HG02970 (cell line): ENCODE measurements around the gene SELENON.
A peak's percentile ranks its signal among the peaks of the same experiment; 100 is the strongest.

Experiments
- ATAC-seq: cut with Tn5 transposase; IDR thresholded peaks from one replicate; pipeline ENCODE4 v1.9.1; 2021; ENCODE audit warnings: mild to moderate bottlenecking, moderate library complexity, moderate number of reproducible peaks; ENCODE audit not compliant: unreplicated experiment, low FRiP score

Gene SELENON

DNA sequence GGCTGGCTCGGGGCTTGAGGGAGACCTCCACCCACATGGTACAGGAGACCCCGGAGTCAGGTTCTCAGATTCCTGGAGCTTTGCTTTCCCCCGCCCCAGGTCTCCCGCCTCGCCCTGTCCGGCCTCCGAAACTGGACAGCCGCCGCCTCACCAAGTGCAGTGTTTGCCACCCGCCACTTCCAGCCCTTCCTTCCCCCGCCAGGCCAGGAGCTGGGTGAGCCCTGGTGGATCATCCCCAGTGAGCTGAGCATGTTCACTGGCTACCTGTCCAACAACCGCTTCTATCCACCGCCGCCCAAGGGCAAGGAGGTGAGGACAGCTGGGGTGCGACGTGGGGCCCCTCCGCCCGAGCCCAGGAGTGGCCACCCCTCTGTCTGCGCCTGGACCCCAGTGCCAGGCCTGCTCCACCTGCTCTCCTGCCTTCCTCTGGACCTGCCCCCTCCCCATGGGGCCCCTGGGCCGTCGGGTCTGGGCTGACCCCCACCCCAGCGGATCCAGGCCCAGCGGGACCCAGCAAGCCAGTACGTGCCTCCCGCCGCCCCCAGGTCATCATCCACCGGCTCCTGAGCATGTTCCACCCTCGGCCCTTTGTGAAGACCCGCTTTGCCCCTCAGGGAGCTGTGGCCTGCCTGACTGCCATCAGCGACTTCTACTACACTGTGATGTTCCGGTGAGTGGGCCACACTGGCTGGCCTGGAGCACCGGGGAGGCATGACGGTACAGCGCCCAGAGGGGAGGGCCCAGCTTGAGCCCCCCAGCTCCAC, 8.7 kb downstream of the SELENON start:
- ATAC-seq: no peak

DNA sequence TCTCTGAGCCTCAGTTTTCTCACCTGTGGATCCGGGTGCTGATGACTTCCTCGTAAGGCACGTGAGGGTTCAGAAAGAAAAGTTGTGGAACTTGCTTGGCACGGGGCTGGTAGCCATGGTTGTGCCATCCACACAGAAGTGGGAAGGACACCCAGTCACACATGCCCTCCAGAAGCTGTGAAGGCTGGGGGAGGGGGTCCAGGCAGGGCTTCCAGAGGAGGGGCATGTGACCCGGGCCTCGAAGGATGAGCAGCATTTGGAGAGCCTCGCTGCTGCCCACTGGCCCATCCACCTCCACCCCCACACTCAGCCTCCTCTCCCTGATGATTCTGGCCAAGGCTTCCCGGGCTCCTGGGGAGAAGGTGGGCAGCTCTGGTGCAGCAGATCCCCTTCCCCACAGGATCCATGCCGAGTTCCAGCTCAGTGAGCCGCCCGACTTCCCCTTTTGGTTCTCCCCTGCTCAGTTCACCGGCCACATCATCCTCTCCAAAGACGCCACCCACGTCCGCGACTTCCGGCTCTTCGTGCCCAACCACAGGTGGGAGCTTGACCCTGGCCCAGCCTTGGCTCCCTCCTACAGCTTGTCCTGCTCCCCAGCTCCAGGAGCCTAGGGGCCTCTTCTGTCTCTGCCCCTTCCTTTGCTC, 9.4 kb downstream of the SELENON start:
- no peak for ATAC-seq

DNA sequence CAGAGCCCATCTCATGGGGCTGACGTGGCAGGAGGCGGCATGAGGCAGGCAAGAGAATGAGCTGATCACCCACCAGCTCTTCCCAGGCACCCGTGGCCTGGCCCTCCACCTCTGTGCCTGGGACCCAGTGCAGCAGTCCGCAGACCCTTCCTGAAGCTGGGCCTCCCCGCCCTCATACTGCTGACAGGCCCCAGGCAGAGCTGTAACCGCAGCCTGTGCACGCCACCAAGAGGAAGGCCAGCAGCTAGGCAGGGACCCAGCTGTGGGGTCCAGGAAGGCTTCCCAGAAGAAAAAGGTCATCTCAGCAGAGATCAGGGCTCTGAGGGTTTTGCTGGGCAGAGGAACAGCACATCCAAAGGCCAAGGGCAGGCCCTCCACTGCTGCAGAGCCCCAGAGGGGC, 9.9 kb downstream of the SELENON start:
- no peak for ATAC-seq

DNA sequence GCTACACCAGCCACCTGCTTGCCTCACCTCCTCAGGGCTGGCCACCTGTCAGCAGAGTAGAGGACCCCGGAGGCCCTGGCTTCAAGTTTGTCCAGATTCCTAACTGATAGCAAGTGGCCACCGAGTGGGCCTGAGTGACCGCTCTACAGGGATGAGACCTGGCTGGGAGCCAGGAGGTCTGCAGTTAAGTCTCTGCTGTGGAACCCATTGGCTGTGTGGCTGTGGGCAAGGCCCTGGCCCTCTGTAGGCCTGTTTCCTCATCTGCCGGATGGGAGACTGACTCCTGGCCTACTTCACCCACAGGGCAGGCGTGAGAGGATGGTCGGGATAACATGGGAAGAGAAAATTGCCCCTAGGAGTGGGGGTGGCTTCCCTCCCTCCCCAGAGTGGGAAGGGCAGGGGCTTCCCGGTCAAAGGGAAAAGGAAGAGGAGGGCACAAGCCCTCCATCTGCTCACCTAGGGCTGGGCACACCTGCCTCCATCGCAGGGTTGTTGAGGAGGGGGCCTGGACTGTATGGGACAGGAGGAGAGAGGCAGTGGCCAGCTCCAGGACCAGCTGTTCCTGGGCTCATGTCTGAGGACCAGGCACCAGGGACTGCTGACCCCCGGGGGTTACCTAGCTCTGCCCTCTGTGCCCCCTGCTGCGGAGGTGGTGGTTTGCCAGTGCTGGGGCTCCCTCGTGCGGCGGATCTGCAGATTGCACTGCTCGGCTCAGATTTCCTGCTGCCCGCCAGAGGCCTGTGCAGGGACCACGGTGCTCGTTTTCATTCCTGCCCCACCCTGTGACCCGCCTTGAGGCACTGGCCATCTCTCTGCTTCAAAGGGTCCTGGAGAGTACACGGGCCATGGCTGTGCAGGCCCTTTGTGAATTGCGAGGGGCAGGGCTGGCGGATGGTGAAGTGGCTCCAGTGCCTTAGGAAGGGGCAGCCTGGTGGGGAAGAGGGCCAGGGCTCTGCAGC, 10.6 kb downstream of the SELENON start:
- ATAC-seq: no peak

DNA sequence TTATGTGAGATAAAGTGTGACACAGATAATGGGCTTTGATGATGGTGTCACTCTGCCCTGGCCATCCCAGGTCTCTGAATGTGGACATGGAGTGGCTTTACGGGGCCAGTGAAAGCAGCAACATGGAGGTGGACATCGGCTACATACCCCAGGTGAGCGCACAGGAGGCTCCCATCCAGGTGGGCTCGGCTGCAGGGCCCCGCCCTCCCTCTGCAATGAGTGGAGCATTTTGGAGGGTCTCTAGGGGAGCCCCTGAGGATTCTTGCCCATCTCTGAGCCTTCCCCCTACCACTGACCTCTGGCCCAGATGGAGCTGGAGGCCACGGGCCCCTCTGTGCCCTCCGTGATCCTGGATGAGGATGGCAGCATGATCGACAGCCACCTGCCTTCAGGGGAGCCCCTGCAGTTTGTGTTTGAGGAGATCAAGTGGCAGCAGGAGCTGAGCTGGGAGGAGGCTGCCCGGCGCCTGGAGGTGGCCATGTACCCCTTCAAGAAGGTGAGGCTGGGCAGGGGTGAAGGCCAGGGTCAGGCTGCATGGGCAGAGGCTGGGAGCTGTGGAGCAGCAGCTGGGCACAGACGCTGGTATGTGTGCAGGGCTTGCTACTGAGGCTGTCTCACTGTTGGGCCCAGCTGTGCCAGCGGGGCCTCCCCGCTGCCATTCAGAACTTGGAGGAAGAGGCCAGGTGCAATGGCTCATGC, 11.5 kb downstream of the SELENON start:
- no peak for ATAC-seq

DNA sequence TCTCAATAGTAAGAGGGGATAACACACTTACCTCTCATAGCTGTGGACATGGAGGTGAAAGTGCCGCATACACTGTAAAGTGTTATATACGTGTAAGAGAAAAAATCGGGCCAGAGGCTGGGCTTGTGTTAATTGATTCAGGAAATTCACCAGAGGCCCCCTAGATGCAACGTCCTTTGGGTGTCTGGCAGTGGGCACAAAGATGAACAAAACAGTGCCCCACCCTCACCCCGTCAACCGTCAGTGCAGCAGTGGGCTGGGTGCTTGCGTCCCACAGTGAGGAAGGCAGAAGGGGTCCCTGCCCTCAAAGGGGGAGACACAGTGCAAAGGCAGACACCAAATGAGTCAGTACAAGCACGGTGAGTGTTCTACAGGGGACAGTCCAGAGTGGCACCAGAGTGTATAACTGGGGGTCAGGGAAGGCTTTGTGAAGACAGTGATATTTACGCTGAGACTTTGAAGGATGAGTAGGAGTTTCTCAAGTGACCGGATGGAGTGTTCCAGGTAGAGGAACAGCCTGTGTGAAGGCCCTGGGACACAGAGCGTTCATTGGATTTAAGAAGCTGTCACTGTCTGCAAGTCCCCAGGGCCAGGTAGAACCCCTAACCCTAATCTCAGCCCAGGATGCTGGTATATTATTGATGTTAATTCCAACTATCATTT, 13.2 kb downstream of the SELENON start:
- no peak for ATAC-seq

DNA sequence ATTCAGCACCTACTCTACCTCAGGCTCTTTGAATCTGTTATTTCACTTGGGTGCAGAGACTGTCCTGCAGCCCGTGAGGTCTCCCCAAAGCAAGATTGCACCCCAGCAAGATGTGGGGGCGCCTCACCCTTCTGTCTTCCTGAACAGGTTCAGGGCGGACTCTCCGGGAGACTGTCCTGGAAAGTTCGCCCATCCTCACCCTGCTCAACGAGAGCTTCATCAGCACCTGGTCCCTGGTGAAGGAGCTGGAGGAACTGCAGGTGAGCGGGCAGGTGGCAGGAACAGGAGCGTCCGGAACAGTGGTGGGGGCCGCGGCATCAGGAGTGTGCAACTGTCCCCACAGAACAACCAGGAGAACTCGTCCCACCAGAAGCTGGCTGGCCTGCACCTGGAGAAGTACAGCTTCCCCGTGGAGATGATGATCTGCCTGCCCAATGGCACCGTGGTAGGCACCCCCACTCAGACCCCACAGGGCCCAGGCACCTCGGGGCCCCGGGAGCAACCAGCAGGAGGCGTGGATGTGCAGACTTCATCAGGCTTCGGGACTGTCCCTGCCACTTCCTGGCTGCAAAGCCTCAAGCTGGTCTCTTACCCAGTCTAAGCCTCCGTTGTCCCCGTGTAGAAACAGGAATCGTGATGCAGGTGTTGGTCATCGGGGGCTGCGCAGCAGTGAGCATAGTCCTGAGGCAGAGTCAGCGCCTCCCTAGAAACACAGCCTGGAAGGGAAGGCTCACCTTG, 13.9 kb downstream of the SELENON start:
- ATAC-seq: no peak

DNA sequence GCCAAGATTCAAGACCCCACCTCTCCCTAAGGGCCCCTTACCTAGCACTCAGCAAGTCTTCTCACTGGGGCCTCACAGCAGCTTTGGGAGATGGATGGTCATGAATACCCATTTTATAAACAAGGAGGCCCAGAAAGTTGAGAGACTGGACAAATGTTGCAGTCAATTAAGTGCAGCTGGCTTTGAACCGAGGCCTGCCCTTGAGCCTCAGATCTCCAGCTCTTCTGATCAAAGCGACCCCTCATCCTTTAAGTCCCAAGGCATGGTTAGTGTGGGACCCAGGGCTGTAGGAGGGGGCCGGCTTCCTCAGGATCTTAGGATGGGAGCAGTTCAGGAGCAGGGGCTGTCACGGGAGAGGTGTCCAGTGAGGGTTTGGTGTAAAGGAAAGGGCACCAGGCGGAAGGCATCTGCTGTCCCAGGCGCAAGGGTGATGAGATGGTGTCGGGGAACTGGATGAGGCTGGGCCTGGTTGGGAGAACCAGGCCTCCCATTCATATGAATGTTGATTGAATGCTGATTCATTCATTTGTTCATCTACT, 14.6 kb downstream of the SELENON start:
- ATAC-seq: no peak

DNA sequence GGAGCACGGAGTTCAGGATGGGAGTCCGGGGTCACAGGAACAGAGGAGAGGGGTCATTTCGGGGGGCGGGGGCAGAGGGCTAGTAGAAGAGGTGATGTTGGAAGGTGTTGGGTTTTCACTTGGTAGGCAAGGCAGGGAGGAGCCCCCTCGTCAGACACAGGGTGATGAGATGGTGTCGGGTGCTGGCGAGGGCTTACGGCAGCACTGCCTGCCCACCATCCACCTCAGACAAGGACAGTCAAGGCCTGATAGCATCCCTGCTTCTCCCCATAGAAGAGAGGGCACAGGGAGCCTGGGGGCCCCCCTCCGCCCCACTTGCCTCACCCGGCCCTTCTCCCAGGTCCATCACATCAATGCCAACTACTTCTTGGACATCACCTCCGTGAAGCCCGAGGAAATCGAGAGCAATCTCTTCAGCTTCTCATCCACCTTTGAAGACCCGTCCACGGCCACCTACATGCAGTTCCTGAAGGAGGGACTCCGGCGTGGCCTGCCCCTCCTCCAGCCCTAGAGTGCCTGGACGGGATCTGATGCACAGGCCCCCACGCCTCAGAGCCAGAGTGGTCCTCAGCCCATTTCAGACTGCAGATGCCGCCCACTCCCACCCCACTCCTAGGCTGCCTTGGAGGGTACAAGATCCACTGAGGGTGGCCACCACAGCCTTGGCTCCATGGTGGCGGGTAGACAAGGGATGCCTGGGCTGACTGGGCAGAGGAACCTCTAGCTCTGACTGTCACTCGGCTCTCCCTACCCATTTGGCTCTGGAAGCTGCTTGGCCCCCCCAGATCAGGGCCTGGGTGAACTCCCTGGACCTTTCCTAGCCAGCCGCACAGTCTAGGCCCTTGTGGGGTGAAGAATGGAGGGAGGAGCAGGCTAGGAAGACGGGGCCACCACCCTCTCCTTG, 15.5 kb downstream of the SELENON start:
- no peak for ATAC-seq

DNA sequence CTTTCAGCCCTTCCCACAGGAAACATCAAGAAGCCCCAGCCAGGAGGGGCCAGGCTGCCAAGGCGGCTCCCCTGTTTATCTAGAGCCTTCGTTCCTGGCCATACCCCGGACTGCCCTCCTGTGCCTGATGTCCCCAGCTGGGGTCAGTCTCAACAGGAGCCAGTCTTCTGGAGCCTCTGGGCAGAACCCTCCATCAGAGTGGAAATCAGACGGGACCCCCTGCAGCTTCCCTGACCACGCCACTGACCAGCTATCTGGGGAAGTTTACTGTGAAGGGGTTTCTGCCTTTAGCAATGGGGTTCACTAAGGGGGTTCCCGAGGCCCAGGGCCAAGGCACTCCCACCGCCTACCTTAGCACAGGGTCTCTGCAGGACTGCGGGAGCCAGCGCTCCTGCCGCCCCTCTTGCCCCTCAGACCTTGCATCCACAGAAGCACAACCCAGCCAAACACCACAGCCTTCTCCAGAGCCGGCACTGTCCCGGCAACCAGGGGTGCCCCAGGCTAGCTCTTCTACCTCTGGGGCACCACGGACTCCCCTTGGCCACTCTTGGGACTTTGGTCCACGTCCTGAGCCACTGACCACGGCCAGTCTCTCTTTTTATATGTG, 16.2 kb downstream of the SELENON start:
- ATAC-seq: no peak

DNA sequence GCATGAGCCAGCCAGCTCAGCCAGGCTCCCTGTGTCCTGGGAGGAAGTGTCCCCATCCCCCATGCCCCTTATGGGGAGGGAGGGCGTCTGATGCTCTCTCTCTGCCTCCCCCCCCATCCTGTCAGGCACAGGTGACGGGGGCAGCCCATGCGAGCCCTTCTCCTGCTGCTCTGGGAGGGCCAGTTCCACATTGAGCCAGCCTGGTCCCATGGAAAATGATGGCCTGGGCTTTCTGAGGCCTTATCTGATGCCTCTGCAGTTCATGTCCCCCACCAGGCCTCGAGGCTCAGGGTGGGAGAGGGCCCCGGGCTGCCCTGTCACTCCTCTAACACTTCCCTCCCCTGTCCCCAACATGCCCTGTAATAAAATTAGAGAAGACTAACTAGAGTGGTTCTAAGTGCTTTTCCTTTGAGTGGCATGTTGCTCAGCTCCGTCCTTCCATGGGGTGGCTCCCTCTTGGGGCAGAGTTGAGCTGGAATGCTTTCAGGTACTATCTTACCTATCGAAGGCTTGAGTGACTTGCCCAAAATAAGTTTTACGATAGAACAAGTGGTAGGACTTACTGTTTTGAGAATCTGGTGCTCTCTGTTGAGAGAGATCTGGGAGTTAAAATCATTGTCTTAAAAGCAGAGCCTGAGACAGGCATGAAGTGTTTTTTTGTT, 18.0 kb downstream of the SELENON start:
- ATAC-seq: no peak

DNA sequence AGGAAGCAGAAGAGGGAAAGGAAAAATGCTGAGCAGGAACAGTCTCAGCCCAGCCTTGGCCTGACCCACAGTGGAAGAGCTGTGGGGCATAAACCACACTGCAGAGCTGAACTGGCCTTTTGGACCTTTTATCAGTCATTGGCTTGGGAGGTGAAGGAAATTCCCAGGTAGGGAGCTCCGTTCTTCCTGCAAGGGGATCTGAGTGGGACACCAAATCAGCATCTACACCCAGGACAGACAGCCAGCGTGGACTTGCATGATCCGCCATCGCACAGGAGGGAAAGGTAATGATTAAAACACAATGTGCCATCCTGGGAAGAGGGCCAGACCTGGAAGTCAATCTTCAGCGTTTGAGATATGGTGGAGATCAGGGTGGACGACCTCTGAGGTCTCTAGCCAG, 18.6 kb downstream of the SELENON start:
- ATAC-seq: no peak

DNA sequence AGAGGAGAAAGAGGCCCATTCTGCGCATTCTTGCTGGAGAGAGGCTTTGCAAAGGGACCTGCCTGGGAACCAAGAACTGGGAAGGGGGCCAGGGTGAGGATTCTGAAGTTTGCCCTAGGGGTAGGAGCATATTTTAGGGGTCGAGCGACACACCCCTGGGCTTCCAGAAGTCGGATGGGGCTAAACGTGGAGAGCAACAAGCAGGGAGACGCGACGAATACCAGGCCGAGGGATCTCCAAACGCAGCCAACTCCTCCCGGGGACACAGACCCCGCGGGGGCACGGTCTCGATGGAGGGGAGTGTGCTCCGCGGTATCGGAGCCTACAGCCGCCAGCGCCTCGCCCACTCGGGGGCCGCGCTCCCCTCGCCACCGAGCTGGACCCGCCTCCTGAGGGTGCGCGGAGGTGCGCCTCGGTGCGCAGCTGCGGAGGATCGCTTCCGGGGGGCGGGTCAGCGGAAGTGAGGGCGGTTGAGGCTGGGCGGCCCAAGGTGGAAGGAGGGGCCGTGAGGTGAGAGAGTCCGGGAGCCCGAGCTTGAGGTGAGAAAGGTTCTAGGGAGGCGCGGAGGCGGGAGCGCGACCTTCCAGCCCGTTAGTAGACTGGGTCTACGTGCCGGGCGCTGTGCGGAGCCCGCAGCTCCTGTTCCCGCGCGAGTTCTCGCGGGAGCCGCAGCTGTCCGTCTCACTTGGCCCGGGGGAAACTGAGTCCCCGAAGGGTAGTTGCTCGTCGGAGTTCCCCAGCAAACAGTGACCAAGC, 19.7 kb downstream of the SELENON start, which contains the start of gene MTFR1L:
MTFR1L (plus strand) TSS at position 464 of the 756 bp plus-strand sequence. CDS start 3,151 bp downstream, outside the sequence.
- ATAC-seq: peak; percentile 79

DNA sequence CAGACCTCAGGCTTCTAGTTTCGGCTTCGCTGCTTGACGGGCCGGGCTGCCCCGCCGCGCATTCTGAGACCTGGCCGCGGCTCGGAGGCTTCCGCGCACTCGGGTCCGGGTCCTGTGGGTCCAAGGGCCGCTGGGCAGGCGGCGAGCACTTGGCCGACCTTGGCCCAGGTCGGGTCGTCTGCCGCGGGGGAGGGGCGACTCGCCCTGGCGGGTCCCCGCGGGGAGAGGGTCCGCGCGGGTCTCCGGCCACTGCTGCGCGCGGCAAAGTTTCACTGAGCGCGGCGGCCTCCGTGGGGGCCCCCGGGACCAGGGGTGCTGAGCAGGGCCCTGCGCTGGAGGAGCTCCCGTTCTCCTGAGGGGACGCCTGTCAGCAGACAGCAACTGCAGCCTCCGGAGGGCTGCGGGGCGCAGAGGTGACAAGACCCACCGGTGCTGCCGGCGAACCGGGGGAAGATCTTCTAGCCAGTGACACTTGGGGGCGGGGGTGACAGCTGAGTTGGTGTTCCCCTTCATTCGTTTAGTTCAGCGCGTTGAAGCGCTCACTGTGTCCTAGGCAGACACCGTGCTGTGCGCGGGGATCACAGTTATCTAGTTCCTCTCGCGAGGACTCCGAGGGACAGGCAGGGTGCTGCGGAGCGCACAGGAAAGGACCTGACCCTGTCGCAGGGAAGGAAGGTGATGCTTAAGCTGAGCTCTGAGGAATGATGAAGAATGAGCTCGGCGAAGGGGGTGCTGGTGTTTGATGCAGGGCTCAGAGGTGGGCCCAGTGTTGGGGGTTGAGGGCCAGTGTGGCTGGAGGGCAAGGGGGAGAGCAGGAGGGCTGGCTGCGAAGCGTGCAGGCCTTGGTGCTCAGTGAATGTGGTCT, 20.5 kb downstream of the SELENON start:
- ATAC-seq: peak; percentile 37

DNA sequence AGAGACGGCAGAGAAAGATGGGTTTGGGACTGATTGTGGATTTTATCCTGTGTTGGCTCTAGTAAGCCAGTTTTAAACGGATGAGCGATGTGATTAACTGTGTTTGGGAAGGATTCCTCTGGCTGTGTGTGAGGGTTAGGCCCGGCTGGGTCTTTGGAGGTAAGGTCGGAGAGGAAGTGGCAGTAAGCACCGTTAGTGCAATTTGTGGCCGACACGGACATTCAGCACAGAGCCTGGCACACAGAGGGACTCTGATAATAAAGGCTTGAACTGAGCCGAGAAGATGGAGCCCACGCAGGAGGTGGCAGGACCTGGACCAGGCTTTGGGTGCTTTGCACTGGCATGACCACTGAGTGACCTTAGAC, 21.1 kb downstream of the SELENON start:
- no peak for ATAC-seq
